NCI-H1105 (cell line): ENCODE results near the gene C1orf52.
A peak's percentile ranks its signal among the peaks of the same experiment; 100 is the strongest.
"Not testable (repeated sequence)": the region's sequence is repeated elsewhere in the genome, so short reads cannot be mapped to it uniquely, and the experiment has no call there.

Experiments
- DNase-seq: peaks from one replicate; lab custom pipeline; 2025; lab: John Stamatoyannopoulos, UW

C1orf52 gene

GRCh38 chr1:85277802-85278201 is 18.3 kb upstream of the C1orf52 start:
- DNase-seq, result no peak

GRCh38 chr1:85276978-85277639 is 17.6 kb upstream of the C1orf52 start:
- DNase-seq, result no peak

DNA sequence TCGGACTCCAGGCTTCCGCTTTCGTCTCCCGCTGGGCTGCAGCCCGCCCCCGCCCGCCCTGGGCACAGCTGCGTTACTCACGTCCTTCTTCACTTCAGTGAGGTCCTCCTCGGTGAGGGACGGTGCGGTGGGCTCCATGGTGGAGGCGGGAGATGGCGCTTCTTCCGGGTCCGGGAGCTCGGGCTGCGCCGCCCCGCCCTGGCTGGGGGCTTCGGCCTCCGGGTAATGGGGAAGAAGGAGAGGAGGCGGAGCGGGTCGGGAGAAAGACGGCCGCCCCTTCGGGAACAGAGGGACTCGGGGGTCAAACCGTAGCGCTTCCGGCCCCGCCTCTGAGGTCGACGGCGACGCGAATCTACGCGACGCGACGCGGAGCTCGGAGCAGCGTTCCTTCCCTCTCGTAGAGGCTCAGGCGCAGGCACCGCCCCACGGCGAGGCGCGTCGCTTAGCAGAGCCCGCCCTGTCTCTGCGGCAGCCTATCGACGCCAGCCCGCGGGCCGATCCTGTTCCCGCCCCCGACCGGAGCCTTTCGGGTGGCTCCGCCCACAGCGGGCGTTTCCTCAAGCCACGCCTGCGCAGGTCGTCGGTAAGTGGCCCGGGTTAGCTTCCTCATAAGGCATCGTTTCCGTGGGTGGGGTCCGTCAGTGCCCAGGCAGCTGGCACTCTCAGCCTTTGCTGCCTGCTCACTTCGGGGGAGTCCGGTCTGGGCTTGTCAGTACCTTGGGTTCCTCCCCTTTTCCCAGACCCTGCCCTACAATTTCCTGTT is 16.9 kb upstream of the C1orf52 start, which contains the start of gene BCL10:
BCL10 (minus strand) TSS at position 418 of the 763 bp plus-strand sequence; CDS start at position 138, 280 bp downstream.
- peak; percentile 99 for DNase-seq

GRCh38 chr1:85275701-85276214 is 16.3 kb upstream of the C1orf52 start:
- no peak for DNase-seq

DNA sequence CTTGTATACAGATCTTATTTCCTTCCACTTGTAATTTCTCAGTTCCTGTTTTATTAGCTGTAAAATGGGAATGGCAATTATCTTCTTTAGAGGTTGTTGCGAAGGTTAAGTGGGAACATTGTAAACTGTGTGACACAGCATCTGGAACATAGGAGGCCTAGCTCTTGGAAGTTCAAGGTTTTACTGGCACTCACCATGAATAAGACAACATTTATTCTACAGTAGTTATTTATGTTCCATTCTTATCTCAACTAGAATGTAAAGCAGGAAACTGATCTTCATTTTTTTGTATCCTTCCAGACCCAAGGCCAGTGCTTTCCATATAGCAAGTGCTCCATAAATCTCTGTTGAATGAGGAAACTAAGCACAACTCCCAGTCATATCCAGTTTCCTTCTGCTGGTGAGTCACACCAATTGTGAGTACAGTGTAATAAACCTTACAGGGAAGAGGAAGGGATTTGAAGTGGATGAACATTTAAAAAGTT is 15.5 kb upstream of the C1orf52 start:
- DNase-seq, result no peak

GRCh38 chr1:85273397-85273796 is 13.9 kb upstream of the C1orf52 start:
- DNase-seq, result no peak

DNA sequence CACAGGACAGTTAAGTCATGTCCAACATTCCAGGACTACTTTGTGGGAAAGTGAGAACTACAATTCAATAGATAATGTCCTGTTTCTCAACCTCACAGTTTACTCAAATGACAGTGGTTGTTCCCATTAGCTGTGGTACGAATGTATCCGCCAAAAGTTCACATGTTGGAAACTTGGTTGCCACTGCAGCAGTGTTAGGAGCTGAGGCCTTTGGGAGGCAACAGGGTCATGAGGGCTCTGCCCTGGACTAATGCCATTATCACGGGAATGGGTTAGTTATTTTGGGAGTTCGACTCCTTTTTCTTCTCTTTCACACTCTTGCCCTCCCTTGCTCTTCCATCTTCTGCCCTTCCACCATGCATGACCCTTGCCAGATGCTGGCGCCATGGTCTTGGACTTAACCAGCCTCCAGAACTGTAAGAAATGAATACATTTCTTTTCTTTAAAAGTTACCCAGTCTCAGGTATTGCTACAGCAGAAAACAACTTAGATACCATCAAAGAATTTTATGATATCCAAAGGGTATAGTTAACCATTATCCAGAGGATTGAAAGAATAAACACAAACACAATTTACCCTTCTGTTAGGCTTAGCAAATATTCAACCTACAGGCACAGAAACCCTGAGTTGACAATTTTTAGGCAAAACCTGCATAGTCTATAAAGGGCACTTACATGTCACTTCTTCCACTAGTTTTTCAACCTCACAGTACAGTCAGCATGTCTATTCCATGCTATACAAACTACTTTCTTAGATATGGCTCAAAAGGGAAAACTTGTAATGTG is 9.5 kb upstream of the C1orf52 start:
- DNase-seq, result no peak

- DNase-seq, result no peak
These were observed 7.9 kb upstream of the C1orf52 start for GRCh38 chr1:85267313-85267712.

- no peak for DNase-seq
These were observed 4.7 kb upstream of the C1orf52 start for GRCh38 chr1:85264150-85264549.

- no peak for DNase-seq
These were observed 3.5 kb upstream of the C1orf52 start for GRCh38 chr1:85262985-85263384.

GRCh38 chr1:85259912-85260274 is 431 bp upstream of the C1orf52 start:
- no peak for DNase-seq

GRCh38 chr1:85258536-85259117 is 835 bp downstream of the C1orf52 start:
- DNase-seq, result no peak

DNA sequence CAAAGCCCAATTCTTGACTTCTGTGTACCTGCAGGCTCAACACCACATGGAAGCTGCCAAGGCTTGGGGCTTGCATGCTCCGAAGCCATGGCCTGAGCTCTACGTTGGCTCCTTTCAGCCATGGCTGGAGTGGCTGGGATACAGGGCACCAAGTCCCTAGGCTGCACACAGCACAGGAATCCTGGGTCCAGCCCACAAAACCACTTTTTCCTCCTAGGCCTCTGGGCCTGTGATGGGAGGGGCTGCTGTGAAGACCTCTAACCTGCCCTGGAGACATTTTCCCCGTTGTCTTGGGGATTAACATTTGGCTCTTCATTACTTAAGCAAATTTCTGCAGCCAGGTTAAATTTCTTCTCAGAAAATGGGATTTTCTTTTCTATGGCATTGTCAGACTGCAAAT is 10.4 kb downstream of the C1orf52 start:
- not testable (repeated sequence) for DNase-seq

GRCh38 chr1:85245891-85246290 is 13.6 kb downstream of the C1orf52 start:
- no peak for DNase-seq

DNA sequence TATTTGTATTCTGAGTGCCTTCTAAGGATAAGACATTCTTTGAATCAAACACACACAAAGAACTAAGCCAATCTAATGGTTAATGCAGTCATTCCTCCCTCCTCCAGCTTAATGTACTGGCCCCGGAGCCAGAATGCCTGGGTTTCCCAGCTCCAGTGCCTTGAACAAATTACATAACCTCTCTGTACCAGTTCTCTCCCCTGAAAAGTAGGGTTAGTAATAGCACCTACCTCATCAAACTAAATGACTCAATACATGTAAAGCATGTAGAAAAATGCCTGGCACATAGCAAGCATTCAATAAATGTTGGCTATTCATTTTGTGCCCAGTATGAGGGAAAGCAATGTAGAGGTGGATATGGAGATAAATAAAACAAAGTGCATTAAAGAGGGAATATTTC is 14.0 kb downstream of the C1orf52 start:
- no peak for DNase-seq

DNA sequence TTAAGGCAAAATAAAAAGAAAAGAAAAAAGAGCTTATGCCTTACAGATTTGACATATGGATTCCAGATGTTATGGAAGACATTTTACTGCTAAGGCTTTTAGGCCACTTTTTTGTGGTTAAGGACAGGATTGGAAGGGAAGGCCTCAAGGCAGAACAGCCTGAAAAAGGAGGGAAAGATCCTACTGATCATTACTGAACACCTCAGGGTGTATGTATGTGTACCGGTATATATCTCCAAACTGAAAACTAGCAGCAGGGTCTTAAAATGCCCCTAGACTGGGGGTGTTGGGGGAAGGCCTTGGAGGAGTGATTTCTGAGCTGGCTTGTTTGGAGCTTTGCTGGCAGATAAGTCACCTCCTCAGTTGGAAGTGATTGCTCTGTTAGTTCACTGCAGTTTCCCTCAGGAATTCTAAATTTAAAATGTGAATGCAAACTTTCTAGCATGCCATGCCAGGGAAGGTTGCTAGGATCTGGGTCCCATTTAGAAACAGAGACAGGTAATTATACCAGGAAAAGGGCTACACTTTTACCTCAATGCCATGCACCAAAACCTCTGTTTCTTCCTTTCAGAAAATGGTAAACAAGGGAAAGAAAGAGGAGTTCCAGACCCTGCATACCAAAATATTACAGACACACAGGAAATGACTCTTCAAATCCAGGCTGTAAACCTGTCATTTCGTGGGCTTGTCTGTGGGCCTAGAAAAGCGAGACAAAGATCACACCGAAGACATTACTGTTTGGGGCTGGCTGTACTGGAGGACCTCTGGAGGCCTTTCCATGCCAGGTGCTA is 15.0 kb downstream of the C1orf52 start:
- no peak for DNase-seq

DNA sequence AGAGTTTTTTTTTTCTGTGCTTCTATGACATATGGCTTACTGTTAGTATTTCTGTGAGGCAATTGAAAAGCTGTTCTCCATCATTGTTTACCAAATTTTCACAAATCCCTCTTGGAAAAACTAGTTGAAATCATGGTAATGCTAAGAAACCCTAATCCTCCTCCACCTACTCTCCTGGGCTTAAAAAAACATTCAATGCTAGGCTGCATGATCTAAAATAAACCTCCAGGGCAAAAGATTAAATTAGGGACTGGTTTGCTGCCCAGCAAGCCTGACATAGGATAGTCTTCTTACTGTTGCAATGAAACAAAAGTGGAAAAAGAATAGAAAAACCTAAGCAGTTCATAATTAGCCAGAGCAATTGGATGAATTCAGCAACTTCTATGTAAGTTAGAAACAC is 16.1 kb downstream of the C1orf52 start:
- no peak for DNase-seq

DNA sequence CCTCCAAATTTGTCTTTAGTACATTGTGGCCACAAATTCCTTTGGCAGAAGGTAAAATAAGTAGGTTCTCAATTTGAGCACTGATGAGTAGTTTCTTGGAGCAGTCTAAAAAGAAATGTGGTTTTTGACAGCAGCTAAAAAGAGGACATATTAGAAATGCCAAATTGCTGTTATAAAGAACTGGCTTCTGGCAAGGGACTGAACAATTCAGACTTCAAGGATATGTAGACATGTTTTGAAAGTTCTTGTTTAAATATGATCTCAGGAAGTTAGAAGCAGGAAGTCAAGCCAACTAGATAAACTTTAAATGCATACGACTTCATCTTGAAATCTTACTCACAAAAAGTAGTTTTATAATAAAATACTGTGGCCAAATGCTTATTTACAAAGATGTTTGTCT is 18.8 kb downstream of the C1orf52 start:
- no peak for DNase-seq

DNA sequence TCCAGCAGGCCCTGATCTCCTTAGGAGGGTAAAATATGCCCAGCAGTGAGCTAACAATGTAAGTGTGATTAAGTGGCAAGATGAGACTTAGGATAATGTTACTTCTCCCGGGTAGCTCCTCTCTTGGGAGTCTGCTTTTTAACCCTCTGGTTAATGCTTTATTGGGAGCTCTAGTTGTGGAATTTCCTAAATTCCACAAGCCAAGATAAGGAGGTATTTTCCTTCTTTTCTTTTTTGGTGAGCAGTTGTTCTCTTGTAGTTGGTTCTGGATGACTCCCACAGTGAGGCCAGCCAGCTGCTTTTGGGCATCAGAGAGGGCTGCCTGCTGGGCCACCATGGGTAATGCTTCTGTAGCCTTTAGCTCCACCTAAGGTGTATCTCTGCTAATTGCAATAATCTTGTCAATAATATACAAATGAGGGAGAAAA is 19.3 kb downstream of the C1orf52 start:
- no peak for DNase-seq

DNA sequence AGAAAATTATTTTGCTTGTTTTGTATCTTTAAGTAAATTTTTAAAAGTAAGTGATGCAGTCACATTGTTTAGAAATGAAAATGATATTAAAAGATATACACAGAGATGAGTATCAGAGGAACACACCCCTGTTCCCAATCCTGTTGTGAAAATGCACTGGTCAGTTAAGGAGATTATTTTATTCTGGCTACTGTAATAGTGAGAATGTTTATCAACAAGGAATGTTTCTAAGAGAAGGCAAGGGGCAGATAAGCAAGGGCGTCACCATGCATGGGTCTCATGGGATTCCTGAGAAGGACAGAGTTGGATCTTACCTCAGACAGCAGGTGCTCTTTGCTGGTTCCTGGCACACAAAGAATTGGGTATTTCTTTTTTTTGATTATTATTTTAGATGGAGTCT is 21.8 kb downstream of the C1orf52 start:
- no peak for DNase-seq

DNA sequence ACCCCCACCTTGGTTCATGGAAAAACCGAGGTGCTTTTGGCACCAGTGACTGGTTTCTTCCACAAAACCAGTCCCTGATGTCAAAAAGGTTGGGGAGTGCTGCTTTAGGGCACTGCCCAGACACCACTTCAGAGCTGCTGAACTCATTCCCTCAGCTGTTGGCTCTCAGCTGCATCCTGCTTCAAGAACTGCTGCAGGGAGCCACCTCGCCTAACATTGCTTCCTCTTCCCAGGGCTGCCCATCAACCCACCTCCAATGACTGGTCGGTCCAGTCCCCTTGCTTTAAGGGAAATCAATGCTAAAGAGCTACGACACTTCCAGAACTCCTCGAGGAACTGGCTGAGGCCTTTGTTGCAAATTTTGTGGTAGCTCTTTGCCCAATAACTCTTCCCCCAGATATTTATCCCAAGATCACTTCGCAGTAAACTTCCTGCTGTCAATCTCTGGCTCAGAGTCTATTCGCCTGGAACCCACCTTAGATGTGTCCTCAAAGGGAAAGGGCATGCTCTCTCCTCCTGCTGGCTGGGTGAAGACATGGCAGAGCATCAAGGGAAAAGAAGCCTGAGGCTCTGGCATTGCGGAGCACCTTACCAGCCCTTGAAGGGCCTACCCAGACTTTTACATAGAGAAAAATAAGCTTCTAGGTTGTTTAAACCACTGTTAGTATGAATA is 29.0 kb downstream of the C1orf52 start:
- no peak for DNase-seq
